Small intestine (tissue), 7 donors: ENCODE data around the gene IQCH. TPM values are rescaled to one million over a fixed set of nuclear protein-coding genes. Genes with fewer than 3 reads are reported as not detected.

Source experiments
- DNase-seq, 2 donors: peaks; one replicate each; pipeline versions ENCODE4 v3.0.0 to v3.0.0-alpha.2; 2013
- FAIRE-seq: peaks from 2 replicates; lab custom pipeline; 2012; peaks lifted over from hg19 to GRCh38; lab: Jason Lieb, UNC
- H3K27ac ChIP-seq, 3 donors: one replicate each; pipeline ENCODE4 v1.5.1; 2013; ENCODE audit warnings: low read length in 2 of 3, mild to moderate bottlenecking in 2 of 3, control low read depth in 1 of 3, inconsistent platforms in 1 of 3, low read depth in 1 of 3, moderate library complexity in 1 of 3
- H3K27me3 ChIP-seq, 3 donors: one replicate each; pipeline ENCODE4 v1.6.1; 2013; ENCODE audit warnings: low read length in 3 of 3, inconsistent platforms in 1 of 3; ENCODE audit not compliant: control insufficient read depth in 3 of 3, insufficient read depth in 3 of 3
- H3K36me3 ChIP-seq, 3 donors: one replicate each; pipeline ENCODE4 v1.6.1; 2013; ENCODE audit warnings: low read length in 3 of 3, inconsistent platforms in 1 of 3, low read depth in 1 of 3, mild to moderate bottlenecking in 1 of 3, moderate library complexity in 1 of 3; ENCODE audit not compliant: control insufficient read depth in 3 of 3, insufficient read depth in 2 of 3
- H3K4me1 ChIP-seq, 3 donors: one replicate each; pipeline ENCODE4 v1.6.1; 2013; ENCODE audit warnings: low read length in 2 of 3, inconsistent platforms in 1 of 3, low read depth in 1 of 3, mild to moderate bottlenecking in 1 of 3, moderate library complexity in 1 of 3; ENCODE audit not compliant: control insufficient read depth in 3 of 3, insufficient read depth in 2 of 3
- H3K4me3 ChIP-seq, 3 donors: one replicate each; pipeline ENCODE4 v1.5.1; 2013; ENCODE audit warnings: low read length in 3 of 3, control low read depth in 1 of 3, inconsistent platforms in 1 of 3, low read depth in 1 of 3, mild to moderate bottlenecking in 1 of 3, moderate library complexity in 1 of 3
- H3K9me3 ChIP-seq, 2 donors: one replicate each; pipeline ENCODE4 v1.6.1; 2013; ENCODE audit warnings: low read depth in 1 of 2, low read length in 1 of 2; ENCODE audit not compliant: control insufficient read depth in 2 of 2, insufficient read depth in 1 of 2
- WGBS, 3 donors: extraction: QIAGEN DNeasy Blood & Tissue Kit; methylation state at CpG; one replicate each; pipeline ENCODE4 v1.1.7; 2013; 5-methylcytosine and 5-hydroxymethylcytosine counted together
- polyA plus RNA-seq, 4 donors: library from polyadenylated mRNA; stranded (reverse) in 3 of 4; unstranded in 1 of 4; fragments of 200-250 nt in 3 of 4; fragments of 120-200 nt in 1 of 4; gene quantifications; one replicate each; pipeline versions ENCODE4 v1.2.1 to v1.2.3, GENCODE V29; 2013
- donor health status: healthy with polysubstance abuse.
- donor health status: control.
- donor health status: control.
- donor health status: Bipolar disorder and iron deficiency.
- donor health status: healthy.

IQCH gene
- polyA plus RNA-seq, 4 donors: 0.27 to 0.72 (median 0.36) TPM; not detected in 1

DNA sequence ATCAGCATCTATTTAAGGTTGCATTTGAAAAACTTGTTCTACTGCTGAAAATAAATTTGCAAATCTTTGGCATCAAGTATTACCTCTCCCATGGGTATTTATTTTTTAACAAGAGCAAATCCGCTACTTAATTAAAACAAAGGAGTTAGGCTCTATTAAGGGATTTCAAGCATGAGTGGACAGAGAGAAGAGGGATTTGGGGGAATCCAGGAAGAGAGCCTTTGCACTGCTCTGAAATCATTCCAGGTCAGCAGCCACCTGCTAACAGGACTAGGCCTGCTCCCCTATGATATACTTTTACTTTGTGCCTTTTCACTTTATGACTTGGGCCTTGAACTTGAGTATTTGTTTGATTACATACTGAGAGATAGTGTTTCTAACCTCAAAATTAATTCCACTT is 57.1 kb downstream of the IQCH start:
- peaks cover 0 to 1% (median 0%) of the 10 kb centered on the region in 3 donors for H3K27me3 ChIP-seq
- no peaks in the 10 kb centered on the region for H3K4me1 ChIP-seq
- H3K4me3 ChIP-seq: no peak overlapping the region
- DNase-seq: no peak
- H3K9me3 ChIP-seq: no peaks in the 10 kb centered on the region
- FAIRE-seq: no peak
- no peaks in the 10 kb centered on the region for H3K36me3 ChIP-seq
- H3K27ac ChIP-seq: no peak overlapping the region
- WGBS, 3 donors: 94 to 100% (median 98%) methylated on average over 1 of the region's 1 CpG

- Histone ChIP-seq H3K4me1 (no peaks in the 10 kb centered on the region), H3K27me3 (peaks cover 0 to 1% (median 0%) of the 10 kb centered on the region in 3 donors), H3K9me3 (no peaks in the 10 kb centered on the region), H3K4me3 (no peak overlapping the region), H3K27ac (no peak overlapping the region), H3K36me3 (no peaks in the 10 kb centered on the region)
- 93 to 95% (median 93%) methylated on average over 3 of the region's 3 CpGs for WGBS, 3 donors
- FAIRE-seq (no peak), DNase-seq (no peak)
These were observed 65.4 kb downstream of the IQCH start for GRCh38 chr15:67319961-67320360.

GRCh38 chr15:67321352-67321751 is 66.8 kb downstream of the IQCH start:
- Histone ChIP-seq H3K9me3 (no peaks in the 10 kb centered on the region), H3K4me1 (no peaks in the 10 kb centered on the region), H3K36me3 (no peaks in the 10 kb centered on the region), H3K27ac (no peak overlapping the region), H3K4me3 (no peak overlapping the region), H3K27me3 (peaks cover 0 to 1% (median 0%) of the 10 kb centered on the region in 3 donors)
- no peak for DNase-seq
- FAIRE-seq: no peak

DNA sequence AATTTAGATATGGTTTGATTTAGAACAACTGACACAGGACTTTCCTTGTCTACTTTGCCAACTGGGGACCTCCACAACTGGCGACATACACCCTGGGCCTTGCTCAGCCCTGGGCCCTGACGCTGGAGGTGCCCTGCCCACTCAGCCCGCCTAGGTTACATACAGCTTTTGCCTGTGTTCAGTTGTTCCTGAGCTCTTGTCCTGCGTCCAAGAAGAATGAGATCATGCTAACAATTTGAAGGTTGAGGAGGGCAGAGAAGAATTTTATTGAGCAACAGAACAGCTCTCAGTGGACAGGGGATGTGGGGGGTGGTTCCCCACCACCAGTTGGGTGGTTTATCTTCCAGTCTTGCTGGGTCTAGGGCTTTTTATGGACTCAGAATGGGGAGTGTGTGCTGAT is 67.9 kb downstream of the IQCH start:
- Histone ChIP-seq H3K36me3 (no peaks in the 10 kb centered on the region), H3K9me3 (peaks cover 0 to under 1% of the 10 kb centered on the region in 2 donors), H3K27me3 (no peaks in the 10 kb centered on the region), H3K4me3 (no peak overlapping the region), H3K27ac (no peak overlapping the region), H3K4me1 (no peaks in the 10 kb centered on the region)
- FAIRE-seq (no peak), DNase-seq (no peak)
- 81 to 95% (median 83%) methylated on average over 4 of the region's 4 CpGs for WGBS, 3 donors

DNA sequence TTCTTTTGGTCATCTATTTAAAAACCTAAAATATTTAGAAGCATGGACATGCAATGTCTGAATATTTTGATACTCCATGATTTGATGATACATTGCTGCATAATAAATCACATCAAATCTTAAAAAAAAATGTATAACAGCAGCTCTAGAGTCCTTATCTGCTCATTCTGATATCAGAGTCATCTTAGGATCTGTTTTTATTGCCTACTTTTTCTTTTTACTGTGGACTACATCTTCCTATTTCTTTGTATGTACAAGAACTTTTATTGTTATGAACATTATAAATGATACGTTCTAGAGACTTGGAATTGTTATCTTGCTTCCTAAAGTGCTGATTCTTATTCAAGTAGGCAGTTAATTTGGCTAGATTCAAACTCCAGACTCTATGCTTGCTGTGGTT is 72.7 kb downstream of the IQCH start:
- H3K27me3 ChIP-seq: peaks cover 0 to 2% (median 0%) of the 10 kb centered on the region in 3 donors
- no peaks in the 10 kb centered on the region for H3K36me3 ChIP-seq
- no peaks in the 10 kb centered on the region for H3K4me1 ChIP-seq
- FAIRE-seq: no peak
- no peak for DNase-seq
- no peak overlapping the region for H3K4me3 ChIP-seq
- H3K9me3 ChIP-seq: peaks cover 0 to 2% of the 10 kb centered on the region in 2 donors
- 56 to 84% (median 71%) methylated on average over 1 of the region's 1 CpG for WGBS, 3 donors
- H3K27ac ChIP-seq: no peak overlapping the region

DNA sequence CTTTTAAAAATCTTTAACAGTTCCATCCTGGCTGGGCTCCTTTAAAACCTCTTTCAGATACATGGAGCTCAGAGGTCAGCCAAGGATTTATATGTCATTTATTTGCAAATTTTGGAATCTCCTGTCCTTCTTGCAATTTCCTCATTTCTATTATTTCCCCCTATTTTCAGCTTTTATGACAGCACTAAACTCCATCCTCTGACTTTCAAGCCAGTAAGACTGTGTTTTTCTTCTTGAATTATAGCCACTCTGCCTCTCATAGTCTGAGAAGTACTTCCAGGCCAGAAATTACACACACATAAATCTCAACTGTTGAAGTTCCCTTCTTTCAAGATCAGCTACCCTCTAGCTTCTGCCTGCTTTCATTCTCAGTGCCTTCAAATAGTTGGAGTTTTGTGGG is 73.2 kb downstream of the IQCH start:
- Histone ChIP-seq H3K4me3 (no peak overlapping the region), H3K27ac (no peak overlapping the region), H3K4me1 (no peaks in the 10 kb centered on the region), H3K27me3 (peaks cover 0 to 2% (median 0%) of the 10 kb centered on the region in 3 donors), H3K36me3 (no peaks in the 10 kb centered on the region), H3K9me3 (peaks cover 0 to 2% of the 10 kb centered on the region in 2 donors)
- no peak for FAIRE-seq
- no peak for DNase-seq

GRCh38 chr15:67329984-67330733 is 75.6 kb downstream of the IQCH start:
- WGBS, 3 donors: 91 to 93% (median 92%) methylated on average over 4 of the region's 4 CpGs
- H3K4me3 ChIP-seq: no peak overlapping the region
- H3K36me3 ChIP-seq: no peaks in the 10 kb centered on the region
- H3K27ac ChIP-seq: no peak overlapping the region
- no peak for FAIRE-seq
- H3K4me1 ChIP-seq: no peaks in the 10 kb centered on the region
- DNase-seq: no peak
- H3K9me3 ChIP-seq: peaks cover 0 to 2% of the 10 kb centered on the region in 2 donors
- H3K27me3 ChIP-seq: peaks cover 0 to 3% (median 2%) of the 10 kb centered on the region in 3 donors

DNA sequence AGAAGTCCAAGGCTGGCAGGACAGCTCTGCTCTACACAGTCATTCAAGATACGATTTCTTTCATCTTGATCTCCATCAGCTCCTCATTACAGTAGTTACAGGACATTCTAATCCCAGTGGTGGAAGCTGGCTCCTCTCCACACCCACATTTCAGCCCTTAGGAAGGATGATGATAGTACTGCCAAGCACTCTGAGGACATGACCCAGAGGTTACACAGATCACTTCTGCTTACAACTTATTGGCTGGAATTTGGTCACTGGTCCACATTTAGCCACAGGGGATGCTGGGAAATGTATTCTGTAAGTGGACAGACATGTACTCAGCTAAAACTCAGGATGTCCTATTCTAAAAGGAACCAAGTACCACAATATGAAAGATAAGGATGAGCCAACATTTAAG is 77.1 kb downstream of the IQCH start:
- Histone ChIP-seq H3K4me3 (no peak overlapping the region), H3K27ac (no peak overlapping the region), H3K9me3 (peaks cover 0 to 2% of the 10 kb centered on the region in 2 donors), H3K4me1 (no peaks in the 10 kb centered on the region), H3K27me3 (peaks cover 0 to 3% (median 2%) of the 10 kb centered on the region in 3 donors), H3K36me3 (no peaks in the 10 kb centered on the region)
- DNase-seq: no peak
- FAIRE-seq: no peak
- WGBS, 3 donors: 77 to 88% (median 86%) methylated on average over 1 of the region's 1 CpG

DNA sequence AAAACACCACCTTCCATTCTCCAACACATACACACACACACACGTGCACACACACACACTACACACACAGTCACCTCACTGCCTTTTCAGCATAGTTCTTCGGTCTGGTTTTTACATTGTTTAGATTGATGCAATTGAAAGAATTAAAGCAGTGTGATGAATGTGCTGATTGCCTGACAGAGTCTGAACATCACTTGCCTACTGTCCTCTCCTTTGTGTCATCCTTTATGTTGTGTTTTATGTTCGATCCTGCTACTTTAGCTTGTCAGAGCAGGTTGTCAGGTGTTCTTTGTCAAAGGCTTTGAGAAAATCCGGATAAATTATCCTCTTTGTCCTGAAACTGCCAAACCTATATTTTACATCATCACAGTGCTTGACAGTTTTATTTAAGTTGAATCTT is 80.4 kb downstream of the IQCH start:
- DNase-seq (no peak), FAIRE-seq (no peak)
- 70 to 87% (median 82%) methylated on average over 4 of the region's 4 CpGs for WGBS, 3 donors
- H3K4me1 ChIP-seq: no peaks in the 10 kb centered on the region
- H3K9me3 ChIP-seq: no peaks in the 10 kb centered on the region
- H3K27me3 ChIP-seq: peaks cover 0 to 3% (median 2%) of the 10 kb centered on the region in 3 donors
- H3K4me3 ChIP-seq: no peak overlapping the region
- H3K27ac ChIP-seq: no peak overlapping the region
- H3K36me3 ChIP-seq: no peaks in the 10 kb centered on the region
